HL-60 (cell line): Measurements from ENCODE around the gene KLHDC10.

Experiments used
- DNase-seq, 2 experiments: peaks; one replicate each; pipeline ENCODE4 v3.0.0-alpha.2; 2010 to 2020; ENCODE audit warnings: low read depth in 1 of 2, low spot score in 1 of 2
- H3K27ac ChIP-seq: fragments of 250-450 bp; sonication (Bioruptor Pico); replicated peaks from 2 replicates; pipeline ENCODE4 v1.5.1; 2020; ENCODE audit warnings: mild to moderate bottlenecking, moderate library complexity
- H3K27me3 ChIP-seq: fragments of 250-450 bp; sonication (Bioruptor Pico); 2 replicates; pipeline ENCODE4 v1.5.1; 2021; ENCODE audit warnings: mild to moderate bottlenecking, moderate library complexity; ENCODE audit not compliant: insufficient read depth, poor library complexity, severe bottlenecking
- H3K4me3 ChIP-seq: replicated peaks from 2 replicates; pipeline ENCODE4 v1.5.1; 2011; ENCODE audit warnings: mild to moderate bottlenecking, control low read depth, low read length; ENCODE audit not compliant: insufficient read depth
- GABPA ChIP-seq: IDR thresholded peaks from 2 replicates; pipeline ENCODE4 v1.6.1; 2012; ENCODE audit warnings: low read depth
- POLR2AphosphoS5 ChIP-seq: IDR thresholded peaks from 2 replicates; pipeline ENCODE4 v1.6.1; 2012; ENCODE audit warnings: low read depth
- SPI1 ChIP-seq: IDR thresholded peaks from 2 replicates; pipeline ENCODE4 v1.6.1; 2012; ENCODE audit warnings: low read depth, mild to moderate bottlenecking, borderline replicate concordance
- TF ChIP-seq, protein P1 (sequence below): IDR thresholded peaks from one replicate; pipeline ENCODE4 v1.5.1; 2011; ENCODE audit warnings: low read length, control low read depth, inconsistent platforms; ENCODE audit not compliant: insufficient read depth
- TF ChIP-seq, protein P2 (sequence below): IDR thresholded peaks from 2 replicates; pipeline ENCODE4 v1.6.1; 2012; ENCODE audit warnings: low read depth; ENCODE audit not compliant: insufficient replicate concordance

Gene KLHDC10

GRCh38 chr7:130143334-130143732 is 73.0 kb downstream of the KLHDC10 start:
- no peaks in the 10 kb centered on the region for H3K27me3 ChIP-seq
- TF ChIP-seq POLR2AphosphoS5 (no peak), GABPA (no peak), SPI1 (no peak)
- TF ChIP-seq, protein P1, sequence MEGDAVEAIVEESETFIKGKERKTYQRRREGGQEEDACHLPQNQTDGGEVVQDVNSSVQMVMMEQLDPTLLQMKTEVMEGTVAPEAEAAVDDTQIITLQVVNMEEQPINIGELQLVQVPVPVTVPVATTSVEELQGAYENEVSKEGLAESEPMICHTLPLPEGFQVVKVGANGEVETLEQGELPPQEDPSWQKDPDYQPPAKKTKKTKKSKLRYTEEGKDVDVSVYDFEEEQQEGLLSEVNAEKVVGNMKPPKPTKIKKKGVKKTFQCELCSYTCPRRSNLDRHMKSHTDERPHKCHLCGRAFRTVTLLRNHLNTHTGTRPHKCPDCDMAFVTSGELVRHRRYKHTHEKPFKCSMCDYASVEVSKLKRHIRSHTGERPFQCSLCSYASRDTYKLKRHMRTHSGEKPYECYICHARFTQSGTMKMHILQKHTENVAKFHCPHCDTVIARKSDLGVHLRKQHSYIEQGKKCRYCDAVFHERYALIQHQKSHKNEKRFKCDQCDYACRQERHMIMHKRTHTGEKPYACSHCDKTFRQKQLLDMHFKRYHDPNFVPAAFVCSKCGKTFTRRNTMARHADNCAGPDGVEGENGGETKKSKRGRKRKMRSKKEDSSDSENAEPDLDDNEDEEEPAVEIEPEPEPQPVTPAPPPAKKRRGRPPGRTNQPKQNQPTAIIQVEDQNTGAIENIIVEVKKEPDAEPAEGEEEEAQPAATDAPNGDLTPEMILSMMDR: no peak
- TF ChIP-seq, protein P2, sequence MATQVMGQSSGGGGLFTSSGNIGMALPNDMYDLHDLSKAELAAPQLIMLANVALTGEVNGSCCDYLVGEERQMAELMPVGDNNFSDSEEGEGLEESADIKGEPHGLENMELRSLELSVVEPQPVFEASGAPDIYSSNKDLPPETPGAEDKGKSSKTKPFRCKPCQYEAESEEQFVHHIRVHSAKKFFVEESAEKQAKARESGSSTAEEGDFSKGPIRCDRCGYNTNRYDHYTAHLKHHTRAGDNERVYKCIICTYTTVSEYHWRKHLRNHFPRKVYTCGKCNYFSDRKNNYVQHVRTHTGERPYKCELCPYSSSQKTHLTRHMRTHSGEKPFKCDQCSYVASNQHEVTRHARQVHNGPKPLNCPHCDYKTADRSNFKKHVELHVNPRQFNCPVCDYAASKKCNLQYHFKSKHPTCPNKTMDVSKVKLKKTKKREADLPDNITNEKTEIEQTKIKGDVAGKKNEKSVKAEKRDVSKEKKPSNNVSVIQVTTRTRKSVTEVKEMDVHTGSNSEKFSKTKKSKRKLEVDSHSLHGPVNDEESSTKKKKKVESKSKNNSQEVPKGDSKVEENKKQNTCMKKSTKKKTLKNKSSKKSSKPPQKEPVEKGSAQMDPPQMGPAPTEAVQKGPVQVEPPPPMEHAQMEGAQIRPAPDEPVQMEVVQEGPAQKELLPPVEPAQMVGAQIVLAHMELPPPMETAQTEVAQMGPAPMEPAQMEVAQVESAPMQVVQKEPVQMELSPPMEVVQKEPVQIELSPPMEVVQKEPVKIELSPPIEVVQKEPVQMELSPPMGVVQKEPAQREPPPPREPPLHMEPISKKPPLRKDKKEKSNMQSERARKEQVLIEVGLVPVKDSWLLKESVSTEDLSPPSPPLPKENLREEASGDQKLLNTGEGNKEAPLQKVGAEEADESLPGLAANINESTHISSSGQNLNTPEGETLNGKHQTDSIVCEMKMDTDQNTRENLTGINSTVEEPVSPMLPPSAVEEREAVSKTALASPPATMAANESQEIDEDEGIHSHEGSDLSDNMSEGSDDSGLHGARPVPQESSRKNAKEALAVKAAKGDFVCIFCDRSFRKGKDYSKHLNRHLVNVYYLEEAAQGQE: no peak
- no peak overlapping the region for H3K4me3 ChIP-seq
- H3K27ac ChIP-seq: no peak overlapping the region
- no peak for DNase-seq

DNA sequence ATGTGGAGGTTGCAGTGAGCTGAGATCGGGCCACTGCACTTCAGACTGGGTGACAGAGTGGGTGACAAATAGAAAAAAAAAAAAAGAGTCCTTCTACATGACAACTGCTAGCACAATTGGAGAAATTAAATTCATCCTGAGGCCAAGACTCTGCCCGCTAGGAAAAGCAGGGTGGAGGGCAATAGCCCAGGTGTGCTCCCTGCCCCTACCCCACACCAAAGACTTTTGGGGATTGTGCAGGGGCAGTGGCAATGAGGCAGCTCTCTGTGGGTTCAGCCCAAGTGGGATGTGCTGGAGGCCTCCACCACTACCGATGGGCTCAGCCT is 73.6 kb downstream of the KLHDC10 start:
- H3K27ac ChIP-seq: no peak overlapping the region
- no peak overlapping the region for H3K4me3 ChIP-seq
- H3K27me3 ChIP-seq: no peaks in the 10 kb centered on the region
- TF ChIP-seq POLR2AphosphoS5 (no peak), SPI1 (no peak), GABPA (no peak)
- TF ChIP-seq, protein P2: no peak
- TF ChIP-seq, protein P1: no peak
- no peak for DNase-seq

DNA sequence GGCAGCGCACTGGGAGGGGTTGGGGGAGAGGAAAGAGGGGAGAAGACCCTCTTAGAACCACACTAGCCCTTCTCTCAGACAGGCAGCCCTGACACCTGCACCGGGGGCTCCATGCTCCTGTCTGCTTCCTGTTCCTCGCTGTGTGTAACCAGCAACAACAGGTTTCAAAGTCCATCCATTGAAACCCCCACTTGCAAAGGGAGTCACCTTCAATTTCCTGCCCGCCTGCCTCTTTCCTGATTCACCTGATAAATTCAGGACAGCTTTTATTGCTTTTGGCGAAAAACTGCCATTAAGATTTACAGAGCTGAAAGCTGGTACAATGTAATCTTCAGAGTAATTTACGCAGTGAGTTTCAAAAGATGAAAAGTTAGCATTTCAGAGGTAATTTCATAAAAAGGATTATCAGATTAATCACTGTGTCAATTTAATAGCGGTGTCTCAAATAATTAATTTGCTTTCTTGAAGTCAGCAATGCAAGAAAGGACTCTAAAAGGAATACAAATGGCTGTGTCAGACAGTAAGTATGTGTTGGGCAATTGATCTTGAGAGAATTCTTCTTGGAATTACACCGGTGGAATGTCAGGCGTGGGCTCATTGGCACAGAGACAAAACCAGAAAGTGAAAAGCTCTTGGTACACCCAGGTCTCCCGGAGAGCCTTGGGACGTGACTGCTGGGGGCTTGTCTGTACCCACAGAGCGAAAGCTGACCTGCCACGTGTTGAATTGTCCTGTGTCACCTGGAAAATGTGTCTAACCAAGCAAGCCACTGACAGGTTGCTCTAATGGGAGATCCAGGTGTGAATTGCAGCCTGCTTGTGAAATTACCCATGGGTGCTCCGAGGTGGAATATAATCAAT is 74.2 kb downstream of the KLHDC10 start:
- Histone ChIP-seq H3K4me3 (no peak overlapping the region), H3K27me3 (no peaks in the 10 kb centered on the region), H3K27ac (no peak overlapping the region)
- TF ChIP-seq, protein P1: no peak
- TF ChIP-seq POLR2AphosphoS5 (no peak), SPI1 (no peak), GABPA (no peak)
- TF ChIP-seq, protein P2: no peak
- no peak for DNase-seq
